IPS DF 4.7 (cell line): ENCODE results near the gene FCRLA.

Experiments
- DNase-seq: peaks from one replicate; pipeline ENCODE4 v3.0.0-alpha.2; 2013; ENCODE audit warnings: low spot score; ENCODE audit errors: extremely low read depth

The FCRLA gene

DNA sequence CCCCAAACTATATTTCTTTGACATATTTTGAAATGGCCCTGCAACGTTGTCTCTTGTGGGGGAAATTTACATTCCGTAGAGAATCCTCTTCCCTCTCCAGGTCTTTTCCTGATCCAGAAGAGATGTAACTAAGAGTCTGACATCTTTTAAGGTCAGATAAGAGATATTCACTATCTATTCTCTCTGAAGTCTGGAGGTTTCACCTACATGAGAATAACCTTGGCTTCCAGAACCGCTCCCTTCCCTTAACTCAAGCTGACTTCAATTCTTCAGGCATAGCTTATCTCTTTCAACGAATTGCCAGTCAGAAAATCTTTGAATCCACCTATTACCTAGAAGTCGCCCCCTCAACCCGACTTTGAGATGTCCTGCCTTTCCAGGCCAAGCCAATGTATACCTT lies 24.2 kb downstream of the FCRLA start:
- no peak for DNase-seq

DNA sequence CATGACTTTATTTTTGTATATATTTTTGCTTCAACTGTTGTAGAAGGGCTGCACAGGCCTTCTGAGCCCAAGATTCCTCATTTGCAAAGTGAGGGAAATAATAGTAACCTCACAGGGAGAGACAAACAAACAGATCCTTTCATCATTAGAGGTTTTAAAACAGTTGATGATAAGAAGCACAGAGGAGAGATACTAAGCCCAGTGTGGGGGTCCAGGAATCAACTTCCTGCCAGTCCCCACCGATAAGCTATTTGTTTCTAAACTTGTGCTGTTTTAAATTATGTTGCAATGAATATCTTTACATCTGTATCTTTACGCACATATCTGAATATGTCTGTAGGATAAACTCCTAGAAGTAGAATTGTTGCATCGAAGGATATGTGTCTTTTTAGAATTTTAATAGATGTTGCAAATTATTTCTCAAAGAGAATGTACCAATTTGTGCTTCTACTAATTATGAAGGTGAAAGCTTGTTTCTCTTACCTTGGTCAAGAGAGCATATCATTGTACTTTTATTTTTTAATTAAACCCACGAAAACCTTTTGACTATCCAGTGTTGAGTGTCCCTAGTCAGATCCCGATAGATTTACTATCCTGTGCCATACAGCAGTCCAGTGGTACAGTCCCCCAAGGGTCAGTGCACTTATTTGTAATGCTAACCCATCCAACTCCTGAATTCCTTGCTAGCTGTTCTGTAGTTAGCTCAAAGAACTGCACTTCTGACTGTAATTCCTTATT lies 25.1 kb downstream of the FCRLA start:
- DNase-seq = no peak

DNA sequence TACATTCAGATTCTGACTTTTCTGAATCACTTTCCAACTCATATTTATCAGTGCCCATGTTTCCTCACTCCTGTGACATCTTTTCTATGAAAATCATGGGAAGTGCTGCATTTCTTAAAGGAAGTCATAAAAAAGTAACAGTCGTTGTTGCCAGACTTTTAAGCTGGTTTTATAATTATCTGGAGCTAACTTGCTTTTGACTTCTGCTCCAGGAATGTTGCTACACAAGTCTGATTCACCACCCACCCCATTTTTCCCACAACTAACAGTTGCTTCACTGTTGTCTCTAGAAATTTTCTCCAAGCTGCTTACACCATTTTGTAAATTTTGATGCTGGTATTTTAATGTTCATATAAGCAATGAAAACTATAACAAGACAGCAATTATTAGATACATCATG lies 26.5 kb downstream of the FCRLA start:
- no peak for DNase-seq

DNA sequence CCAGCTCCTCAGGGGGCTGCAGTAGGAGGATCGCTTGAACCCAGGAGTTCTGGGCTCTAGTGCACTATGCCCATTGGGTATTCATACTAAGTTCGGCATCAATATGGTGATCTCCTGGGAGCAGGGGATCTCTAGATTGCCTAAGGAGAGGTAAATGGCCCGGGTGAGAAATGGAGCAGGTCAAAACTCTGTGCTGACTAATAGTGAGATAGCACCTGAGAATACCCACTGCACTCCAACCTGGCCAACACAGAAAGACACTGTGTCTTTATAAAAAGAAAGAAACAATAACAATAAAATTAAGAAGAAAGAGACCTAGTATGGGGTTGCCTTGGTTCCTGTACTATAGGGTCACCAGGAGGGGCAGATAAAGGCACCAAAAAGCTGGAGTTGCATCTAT lies 28.8 kb downstream of the FCRLA start:
- DNase-seq = no peak

DNA sequence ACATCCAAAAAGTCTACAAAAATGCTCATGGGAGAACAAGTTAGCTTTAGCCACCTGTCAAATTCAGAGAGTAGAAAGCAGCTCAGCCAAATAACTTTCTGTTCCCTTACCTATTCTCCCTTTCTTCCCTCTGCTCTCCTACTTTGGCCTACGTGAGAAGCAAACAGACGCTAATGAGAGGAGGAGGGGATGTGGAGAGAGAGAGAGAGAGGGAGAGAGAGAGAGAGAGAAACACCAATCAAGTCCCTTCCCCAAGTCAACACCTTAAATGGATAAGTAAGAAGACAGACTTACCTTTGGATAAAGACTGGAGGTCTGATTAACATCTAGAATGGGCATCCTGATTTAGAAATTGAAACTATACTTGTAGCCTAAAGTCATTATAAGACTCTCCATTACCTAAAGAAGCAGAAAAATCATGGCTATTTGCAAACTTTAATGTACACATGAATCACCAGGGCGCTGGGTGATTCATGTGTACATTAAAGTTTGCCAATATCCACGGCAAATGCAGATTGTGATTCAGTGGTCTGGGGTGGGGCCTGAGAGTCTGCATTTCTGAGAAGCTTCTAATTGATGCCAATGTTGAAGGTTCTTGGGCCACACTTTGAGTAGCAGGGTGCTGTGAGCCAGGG lies 29.4 kb downstream of the FCRLA start:
- DNase-seq = no peak

DNA sequence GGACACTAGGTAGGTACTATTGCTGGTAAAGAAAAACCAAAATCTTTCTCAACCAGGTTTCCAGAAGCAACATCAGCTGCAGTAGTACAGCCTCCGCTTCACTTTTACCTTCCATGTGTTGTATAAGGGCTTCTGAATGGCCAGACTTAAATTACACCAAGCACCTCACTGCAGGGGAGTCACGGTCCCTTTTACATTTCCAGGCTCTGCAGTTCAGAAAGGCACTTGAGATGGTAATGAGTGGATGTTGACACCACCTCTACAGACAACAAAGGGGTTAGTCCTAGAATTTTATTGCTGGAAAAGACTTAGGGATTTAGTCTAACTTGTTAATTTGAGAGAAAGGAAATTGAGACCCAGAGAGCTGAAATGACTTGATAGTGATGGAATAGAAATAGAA lies 30.6 kb downstream of the FCRLA start:
- no peak for DNase-seq

DNA sequence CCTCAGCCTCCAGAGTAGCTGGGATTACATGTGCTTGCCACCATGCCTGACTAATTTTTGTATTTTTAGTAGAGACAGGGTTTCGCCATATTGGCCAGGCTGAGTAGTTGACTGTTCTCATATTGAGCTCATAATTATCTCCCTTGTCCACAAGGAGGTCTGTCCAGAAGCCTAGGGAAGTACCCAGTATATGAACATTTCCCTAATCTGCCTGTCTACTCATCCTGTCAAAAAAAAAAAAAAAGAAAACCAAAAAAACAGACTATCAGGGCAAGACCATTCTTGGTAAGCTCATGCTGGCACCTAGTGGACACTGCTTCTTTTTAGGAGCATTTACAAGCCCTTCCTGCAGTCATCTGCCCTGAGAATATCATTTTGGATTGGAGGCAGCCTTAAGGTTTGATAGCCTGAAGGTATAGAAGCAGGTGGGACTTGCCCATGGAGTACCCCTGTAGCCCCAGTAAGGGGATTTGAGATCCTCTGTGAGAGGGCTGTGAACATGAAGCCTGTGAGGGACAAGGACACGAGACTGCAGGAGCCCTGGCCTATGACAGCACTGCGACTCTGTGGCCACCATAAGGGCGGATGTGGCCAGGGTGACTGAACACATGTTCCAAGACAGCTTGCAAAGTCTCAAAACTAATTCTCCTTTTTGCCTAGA lies 31.7 kb downstream of the FCRLA start:
- DNase-seq = no peak

DNA sequence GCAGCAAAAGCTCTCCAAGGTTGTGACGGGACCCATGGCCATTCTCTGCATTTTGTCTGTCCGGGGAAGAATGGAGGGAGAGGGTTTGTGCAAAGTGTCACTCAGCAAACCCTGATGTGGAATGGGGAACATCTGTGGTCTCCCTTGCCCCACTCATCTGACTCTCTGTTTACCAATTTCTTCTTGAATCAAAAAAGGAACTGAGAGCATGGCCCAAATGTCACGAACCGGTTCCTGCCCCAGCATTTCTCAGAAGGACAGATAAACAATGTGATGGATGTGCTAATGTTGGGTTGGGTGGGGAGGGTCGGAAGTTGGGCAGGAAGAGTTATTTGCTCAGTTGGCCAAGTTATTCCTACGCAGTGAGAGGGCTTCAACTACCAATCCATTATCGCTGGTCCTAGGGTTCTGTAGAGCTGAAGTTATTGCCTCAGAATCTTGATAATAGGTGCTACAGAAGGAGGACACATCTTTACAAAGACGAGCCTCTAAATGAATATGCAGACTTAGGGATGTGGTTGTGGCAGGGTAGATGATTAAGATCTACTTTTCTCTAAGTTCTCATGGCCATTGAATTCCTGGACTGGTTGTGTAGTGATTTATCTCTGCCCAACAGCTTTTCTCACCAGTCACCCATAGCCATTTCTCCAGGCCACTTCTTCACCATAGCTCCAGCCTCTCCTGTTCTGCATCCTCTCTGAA lies 33.0 kb downstream of the FCRLA start:
- DNase-seq = no peak

DNA sequence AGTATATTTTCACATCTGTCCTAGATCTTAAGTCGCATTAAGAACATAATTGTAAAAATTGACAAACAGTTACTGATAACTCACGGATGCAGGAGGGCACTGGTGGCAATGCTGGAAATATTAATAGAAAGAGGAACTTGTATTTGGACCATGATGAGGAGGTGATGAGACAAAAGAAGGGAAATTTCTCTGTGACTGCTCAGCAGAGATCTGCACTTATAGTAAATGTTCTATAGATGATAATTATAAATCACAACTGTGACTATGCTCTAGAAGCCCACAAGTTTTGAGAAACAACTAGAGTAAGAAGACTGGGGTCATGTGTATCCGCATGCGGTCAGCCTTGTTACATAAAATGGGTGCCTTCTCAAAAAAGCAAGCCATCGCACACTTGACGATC lies 33.9 kb downstream of the FCRLA start:
- no peak for DNase-seq

DNA sequence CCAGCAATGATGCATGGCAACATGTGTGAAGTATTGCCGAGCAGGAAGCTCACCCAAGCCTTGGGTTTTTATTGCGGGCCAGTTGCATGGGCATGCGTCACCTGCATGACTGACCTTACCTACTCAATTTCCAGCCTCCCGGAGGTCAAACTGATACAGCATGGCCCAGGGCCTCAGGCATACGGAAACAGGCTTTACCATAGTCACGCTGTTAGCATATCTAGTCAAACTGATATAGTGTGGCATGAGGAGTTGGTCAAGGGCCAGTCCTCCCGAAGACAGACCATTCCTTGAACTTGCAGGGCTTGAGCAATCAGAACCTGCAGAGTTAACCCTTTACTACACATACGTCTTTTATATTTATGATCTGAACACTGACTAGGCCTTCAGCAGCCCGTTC lies 36.2 kb downstream of the FCRLA start:
- DNase-seq = no peak

DNA sequence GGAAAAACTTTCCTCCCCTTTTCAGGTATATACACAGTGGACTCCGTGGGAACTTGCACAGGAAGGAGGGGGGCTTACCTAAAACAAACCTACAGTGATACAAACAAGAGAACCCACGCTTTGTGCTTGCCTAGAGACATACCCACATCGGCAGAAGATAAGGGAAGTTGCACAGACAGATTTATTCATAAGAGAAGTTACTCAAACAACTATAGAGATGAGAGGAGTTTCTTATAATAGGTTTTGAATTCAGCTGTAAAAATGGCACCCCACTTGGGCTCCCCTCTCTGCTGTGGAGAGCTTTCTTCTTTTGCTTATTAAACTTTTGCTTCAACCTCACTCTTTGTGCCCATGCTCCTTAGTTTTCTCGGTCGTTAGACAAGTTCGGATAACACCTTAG lies 40.8 kb downstream of the FCRLA start:
- no peak for DNase-seq

DNA sequence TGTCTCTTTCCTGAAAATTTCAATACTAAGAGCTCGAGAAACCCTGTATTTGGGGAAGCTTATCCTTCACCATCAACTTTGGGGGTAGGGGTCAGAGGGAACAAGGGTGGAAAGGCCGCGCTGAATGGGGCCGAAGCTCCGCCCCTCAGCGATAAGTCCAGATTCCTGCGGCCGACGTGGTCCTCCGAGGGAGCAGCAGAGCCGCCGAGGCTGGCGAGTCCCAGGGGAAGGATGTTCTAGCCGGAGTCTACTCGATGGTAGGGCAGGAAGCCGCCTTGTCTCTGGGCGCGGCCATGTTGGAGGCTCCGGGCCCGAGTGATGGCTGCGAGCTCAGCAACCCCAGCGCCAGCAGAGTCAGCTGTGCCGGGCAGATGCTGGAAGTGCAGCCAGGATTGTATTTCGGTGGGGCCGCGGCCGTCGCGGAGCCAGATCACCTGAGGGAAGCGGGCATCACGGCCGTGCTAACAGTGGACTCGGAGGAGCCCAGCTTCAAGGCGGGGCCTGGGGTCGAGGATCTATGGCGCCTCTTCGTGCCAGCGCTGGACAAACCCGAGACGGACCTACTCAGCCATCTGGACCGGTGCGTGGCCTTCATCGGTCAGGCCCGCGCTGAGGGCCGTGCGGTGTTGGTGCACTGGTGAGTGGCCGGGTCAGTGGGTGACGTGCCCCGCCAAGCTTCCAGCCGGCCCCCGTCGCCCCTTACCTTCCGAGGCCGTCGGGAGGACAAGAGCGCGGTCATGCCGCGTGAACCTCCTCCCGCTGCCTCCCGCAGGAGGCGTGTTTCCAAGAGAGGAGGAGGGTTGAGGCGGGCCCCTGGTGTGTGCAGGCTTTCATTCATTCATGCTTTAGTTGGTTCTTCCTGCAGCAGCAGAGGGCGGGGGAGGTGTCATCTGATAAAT lies 42.7 kb downstream of the FCRLA start, which contains the start of gene DUSP12:
Gene DUSP12, plus strand, starts transcription at position 278 of the 899 bp plus-strand sequence. Its CDS starts 16 bp downstream, at position 294.
- DNase-seq = no peak

DNA sequence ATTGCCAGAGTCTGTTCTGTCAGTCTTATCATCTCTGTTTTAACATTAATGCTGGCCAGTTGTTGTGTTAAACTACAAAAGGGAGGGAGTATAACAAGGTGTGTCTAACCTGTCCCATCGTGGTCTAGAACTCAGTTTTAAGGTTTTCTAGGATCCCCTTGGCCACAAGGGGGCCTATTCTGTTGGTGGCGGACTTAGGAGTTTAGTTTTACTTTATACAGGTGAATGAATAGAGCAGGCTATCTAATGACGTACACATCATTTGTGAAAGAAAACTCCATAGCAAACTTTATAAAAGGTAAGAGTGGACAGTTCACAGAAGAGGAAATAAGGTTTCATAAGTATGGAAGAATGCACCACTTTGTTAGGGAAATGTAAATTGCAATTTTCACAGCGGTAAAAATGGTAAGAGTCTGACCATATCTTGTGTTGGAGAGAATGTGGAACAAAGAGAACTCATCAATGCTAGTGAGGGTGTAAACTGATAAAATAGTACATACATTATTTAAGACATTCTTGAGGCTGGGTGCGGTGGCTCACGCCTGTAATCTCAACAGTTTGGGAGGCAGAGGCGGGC lies 56.6 kb downstream of the FCRLA start:
- DNase-seq = no peak
